HG03097 (cell line): ENCODE measurements around the gene ARRDC1.

Experiments
- ATAC-seq: cut with Tn5 transposase; IDR thresholded peaks from one replicate; pipeline ENCODE4 v1.9.1; 2021; ENCODE audit not compliant: unreplicated experiment, low FRiP score

The ARRDC1 gene

DNA sequence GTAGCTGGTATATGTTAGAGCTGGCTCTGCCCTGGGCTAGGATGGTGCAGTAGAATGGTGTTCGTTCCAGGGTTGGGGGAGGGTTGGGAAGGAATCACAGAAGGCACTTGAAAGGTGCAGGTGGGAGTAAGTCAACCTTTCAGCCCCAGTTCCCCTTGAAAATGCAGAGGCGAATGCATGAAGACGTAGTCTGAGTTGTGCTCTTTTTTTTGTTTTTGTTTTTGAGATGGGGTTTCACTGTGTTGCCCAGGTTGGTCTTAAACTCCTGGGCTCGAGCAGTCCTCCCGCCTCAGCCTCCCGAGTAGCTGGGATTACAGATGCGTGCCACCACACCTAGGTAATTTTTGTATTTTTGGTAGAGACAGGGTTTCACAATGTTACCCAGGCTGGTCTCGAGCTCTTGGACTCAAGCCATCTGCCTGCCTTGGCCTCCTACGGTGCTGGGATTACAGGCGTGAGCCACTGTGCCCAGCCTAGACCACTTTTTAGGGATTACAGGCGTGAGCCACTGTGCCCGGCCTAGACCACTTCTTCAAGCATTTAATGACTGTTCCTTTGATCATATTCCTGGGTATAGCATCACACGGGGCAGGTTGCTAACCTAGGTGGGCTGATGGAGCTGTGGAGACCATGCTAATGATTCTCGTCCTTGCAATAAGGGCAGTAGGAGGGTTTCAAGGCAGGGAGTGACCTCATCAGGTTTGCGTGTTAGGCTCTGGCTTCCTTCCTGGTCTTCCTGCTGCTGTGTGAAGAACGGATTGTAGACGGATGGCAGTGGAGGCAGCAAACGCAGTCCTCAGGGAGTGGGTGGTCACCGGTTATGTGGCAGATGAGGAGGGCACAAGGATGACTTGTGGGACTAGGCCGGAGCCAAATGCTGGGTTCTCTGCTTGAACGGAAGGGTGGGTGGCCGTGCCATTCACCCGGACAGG is 27.0 kb downstream of the ARRDC1 start:
- no peak for ATAC-seq

DNA sequence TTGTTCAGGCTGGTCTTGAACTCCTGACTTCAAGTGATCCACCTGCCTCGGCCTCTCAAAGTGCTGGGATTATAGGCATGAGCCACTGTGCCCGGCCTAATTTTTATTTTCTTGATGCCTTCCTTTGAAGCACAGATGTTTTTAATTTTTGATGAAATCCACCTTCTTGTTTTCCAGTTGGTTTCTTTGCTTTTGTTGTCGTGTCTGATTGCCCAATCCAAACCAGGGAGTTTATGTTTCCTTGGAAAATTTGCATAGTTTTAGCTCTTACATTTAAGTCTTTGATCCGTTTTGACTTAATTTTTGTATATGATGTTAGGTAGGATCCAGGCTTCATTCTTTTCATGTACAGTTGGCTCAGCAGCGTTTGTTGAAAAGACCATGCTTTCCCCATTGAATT is 28.5 kb downstream of the ARRDC1 start:
- no peak for ATAC-seq

DNA sequence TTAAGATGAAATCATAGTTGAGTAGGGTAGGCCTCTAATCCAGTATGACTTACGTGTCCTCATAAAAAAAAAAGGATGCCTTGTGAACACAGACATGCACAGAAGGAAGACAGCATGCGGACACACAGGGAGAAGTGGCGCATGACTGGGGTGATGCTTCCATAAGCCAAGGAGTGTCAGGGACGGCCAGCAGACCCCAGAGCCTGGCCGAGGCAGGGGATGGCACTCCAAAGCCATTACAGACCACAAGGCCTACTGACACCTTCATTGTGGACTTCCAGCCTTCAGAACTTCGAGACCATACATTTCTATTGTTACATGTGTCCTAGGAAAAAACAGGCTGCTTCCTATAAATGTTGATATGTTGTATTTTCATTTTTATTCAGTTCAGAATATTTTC is 33.2 kb downstream of the ARRDC1 start:
- ATAC-seq, result no peak

DNA sequence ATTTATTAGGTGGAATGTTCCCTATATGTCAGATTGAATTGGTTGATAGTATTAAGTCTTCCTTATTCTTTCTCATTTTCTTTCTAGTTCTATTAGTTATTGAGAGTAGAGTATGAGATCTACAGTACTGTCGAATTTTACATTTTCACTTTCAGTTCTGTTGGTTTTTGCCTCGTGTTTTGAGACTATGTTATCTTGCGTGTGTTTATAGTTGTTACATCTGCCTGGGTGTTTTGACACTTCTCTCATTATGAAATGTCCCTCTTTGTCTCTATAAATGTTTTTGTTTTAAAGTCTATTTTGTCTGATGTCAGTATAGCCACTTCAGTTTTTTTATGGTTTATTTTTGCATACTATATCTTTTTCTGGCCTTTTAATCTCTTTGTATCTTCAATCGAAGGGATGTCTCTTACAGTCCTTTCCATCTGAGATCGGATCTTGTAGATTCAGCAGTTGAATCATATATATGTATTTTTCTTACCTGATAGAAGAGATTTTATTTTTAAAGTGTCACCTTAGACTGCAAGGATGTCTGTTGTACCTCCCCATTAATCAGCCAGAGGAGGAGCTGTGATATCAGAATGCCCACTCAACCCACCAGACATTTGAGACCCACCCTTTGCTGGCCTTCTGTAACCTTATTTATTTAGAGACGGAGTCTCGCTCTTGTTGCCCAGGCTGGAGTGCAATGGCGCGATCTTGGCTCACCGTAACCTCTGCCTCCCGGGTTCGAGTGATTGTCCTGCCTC is 34.0 kb downstream of the ARRDC1 start:
- no peak for ATAC-seq

DNA sequence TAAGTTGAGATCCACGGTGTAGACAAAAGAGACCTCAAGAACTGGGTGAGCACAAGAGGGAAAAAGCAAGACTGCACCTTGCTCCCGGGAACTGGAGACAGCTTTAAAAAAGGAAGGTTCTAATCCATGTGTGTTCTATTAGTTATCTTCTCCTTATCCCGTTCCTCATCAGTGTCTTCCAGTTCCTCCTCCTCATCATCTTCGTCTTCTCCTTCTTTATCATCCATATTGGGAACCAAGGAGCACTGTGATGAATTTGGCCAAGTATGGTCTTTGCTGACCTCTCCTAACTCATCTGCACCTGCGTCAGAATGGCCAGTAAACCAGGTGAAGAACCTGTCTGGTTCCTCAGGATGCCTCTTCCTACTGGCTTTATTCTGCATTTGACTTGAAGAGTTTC is 35.4 kb downstream of the ARRDC1 start:
- no peak for ATAC-seq

DNA sequence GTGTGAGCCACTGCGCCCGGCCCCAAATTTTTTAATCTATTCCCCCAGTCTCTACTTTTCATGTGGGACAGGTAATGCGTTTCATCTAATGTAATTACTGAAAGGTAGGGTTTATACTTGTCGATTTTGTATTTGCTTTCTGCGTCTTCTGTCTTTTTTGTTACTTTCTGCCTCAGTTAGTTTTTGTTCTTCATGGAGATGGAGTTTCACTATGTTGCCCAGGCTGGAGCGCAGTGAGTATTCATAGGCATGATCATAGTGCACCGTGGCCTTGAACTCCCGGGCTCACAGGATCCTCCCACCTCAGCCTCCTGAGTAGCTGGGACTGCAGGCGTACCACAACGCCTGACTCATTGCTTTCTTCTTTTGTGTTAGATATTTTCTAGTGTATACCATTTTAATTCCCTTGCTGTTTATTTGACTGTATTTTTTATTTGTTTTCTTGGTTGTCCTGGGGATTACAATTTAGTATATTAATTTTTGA is 36.7 kb downstream of the ARRDC1 start:
- no peak for ATAC-seq

DNA sequence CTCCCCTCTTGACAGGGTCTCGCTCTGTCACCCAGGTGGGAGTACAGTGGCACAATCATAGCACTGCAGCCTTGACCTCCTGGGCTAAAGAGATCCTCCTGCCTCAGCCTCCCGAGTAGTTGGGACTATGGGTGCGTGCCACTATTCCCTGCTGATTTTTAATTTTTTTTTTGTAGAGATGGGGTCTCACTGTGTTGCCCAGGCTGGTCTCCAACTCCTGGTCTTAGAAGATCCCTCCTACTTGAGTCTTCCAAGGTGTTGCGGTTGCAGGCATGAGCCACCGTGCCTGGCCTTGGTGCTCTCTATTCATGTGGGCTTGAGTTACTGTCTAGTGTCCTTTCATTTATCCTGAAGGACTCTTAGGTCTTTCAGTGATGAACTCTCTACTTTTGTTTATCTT is 37.4 kb downstream of the ARRDC1 start:
- ATAC-seq, result no peak

DNA sequence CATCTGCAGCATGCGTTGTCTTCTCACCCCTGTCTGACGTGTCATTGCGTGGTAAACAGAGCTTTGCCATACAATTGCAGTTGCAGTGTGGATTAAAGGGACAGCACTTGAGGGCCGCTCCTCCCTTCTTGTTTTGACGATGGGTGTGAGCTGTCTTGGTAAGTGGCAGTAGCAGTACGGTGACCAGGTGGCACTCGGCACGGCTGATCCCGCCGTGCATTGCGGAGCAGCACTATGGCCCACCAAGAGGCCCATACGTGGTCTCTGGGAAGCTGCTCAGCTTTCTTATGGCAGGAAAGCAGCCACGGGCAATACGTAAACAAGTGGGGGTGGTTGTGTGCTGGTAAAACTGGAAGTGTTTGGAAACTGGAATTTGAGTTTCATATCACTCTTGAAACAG is 38.4 kb downstream of the ARRDC1 start:
- no peak for ATAC-seq

DNA sequence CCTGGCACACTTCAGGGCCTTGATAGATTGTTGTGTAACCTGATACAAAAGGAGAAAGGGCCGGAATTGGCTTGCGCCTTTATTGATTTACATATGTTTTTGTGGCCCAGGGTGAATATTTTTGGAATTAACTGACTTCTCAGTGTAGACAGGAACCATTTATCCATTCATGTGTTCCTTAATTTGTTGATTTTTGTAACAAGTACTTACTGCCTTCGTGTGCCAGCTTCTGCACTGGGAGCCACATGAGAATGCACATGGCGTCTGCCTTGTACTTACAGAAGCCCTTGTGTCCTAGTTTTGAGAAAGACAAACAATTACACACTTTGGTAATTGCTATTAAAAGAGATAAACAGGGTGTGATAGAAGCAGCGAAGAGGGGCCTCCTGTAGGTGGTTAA is 39.7 kb downstream of the ARRDC1 start:
- ATAC-seq, result no peak

DNA sequence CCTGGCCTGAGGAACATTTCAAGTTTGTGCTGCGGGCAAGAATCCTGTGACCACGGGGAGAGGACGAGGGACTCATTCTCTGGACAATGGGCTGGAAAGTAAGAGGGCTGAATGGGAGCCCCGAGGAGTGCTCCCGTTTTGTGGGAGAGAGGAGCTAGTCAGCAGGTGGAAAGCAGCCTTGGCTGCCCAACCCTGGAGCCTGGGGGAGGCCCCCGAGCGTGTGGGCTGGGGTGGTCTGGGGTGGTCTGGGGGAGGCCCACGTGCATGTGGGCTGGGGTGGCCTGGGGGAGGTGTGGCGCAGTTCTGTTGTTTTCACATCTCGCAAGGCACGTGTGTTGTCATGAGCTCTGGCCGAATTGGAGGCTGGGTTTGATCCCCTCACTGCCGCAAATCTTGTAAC is 40.9 kb downstream of the ARRDC1 start:
- ATAC-seq, result no peak

DNA sequence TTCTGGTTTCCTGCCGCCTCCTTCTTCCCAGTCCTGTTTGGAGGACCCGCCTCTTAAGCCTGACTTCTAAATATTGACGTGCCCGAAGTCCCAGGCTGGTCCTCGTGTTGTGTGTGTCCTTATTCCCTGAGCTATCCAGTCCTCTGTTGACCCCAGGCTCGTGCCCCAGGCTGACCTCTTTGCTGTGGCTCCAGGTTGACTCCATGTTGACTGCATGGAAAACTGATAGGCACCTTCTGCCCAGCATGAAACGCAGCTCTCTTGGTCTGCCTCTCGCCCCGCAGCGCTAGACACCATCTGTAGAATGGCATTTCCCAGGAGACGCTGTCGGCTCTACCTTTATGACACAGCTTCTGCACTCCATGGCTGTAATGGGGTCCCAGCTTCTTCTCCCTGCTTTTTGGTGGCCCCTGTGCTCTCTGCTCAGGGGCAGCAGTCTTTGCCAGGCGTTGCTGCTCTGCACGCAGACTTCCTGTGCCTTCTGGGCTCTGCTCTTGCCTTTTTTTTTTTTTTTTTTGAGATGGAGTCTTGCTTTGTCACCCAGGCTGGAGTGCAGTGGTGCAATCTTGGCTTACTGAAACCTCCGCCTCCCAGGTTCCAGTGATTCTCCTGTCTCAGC is 41.7 kb downstream of the ARRDC1 start:
- ATAC-seq, result no peak

DNA sequence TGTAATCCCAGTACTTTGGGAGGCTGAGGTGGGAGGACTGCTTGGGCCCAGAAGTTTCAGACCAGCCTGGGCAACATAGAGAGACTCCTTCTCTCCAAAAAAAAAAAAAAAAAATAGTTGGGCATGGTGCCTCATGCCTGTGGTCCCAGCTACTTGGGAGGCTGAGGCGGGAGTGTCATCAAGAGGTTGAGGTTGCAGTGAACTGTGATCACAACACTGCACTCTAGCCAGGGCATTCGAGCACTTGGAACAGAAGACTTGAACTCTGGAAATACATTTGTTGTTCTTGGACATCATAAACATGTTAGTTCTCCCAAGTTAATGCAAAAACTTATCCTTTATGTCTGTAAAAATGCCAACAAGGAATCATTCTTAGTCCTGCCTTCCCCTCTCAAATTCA is 42.9 kb downstream of the ARRDC1 start:
- no peak for ATAC-seq

DNA sequence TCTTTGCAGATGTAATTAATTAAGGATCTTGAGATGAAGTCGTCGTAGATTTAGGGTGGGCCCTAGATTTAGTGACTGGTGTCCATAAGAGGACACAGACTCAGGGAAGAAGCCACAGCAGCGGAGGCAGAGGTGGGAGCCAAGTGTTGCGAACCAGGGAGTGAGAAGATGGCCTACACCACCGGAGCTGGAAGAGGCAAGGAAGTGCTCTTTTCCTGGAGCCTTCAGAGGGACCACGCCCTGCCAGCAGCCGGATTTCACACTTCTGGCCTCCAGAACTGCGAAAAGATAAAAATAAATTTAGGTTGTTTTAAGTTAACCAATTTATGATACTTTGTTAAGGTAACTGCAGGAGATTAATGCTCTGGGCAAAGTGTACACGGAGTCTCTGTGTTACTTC is 44.1 kb downstream of the ARRDC1 start:
- no peak for ATAC-seq

DNA sequence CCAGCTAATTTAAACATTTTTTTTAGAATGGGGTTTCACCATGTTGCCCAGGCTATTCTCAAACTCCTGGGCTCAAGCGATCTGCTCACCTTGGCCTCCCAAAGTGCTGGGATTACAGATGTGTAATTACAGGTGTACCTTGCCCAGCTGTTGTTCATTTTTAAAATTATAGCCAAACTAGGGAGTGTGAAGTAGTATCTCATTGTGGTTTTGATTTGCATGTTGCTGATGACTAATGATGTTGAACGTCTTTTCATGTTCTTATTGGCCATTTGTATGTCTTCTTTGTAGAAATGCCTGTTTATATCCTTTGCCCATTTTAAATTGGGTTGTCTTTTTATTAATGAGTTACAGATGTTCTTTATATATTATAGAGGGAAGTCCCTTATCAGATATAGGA is 44.8 kb downstream of the ARRDC1 start:
- ATAC-seq, result no peak

DNA sequence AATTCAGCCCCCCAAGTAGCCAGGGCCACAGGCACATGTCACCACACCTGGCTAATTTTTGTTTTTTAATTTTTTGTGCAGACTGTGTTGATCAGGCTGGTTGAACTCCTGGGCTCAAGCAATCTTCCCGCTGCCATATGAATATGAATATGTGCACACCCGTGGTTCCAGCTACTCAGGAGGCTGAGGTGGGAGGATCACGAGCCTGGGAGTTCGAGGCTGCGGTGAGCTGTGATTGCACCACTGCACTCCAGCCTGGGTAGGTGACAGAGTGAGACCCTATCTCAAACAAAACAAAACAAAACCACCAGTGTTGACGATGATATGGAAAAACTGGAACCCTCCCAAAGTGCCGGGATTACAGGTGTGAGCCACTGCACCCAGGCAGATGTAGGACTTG is 45.3 kb downstream of the ARRDC1 start:
- ATAC-seq, result no peak

DNA sequence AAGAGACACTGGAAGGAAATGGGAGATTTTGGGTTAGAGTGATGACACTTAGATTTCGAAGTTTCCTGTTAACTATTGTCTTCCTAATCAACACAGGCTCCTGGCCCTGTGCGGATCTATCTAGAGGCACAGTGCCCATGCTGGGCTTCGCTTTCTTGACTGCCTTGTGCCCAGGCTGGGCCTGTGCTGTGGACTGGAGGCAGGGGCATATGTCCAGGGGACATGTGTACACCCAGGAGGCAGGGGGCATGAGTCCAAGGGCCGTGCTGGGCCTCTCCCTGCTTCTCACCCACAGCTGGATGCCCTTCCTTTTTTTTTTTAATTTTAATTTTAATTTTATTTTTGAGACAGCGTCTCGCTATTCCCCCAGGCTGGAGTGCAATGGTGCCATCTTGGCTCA is 50.9 kb downstream of the ARRDC1 start:
- ATAC-seq, result no peak

DNA sequence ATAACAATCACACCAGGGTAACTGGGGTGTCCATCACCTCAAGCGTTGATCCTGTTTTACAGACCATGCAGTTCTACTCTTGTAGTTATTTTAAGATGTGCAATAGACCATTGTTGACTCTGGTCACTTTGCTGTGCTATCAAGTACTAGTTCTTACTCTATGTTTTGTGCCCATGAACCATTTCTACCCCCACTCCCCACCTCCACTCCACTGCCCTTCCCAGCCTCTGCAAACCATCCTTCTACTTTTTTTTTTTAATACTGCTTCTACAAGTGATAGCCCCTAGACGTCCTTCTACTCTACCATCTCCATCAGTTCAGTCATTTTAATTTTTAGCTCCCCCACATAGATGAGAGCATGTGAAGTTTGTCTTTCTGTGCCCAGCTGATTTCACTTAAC is 52.1 kb downstream of the ARRDC1 start:
- no peak for ATAC-seq

DNA sequence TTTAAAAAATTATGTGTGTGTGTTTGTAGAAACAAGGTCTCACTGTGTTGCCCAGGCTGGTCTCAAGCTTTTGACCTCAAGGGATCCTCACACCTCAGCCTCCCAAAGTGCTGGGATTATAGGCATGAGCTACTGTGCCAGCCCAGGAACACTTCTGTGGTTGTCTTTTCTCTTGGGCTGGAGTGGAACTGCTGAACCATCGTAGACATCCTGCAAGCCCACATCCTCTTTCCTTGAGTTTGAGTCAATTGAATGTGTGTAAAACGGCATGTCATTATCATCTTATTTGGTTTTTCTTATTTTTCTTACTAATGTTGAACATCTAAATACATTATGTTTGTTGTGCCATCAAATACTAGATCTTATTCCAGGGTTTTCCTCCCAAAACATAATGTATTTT is 53.3 kb downstream of the ARRDC1 start:
- ATAC-seq, result no peak

DNA sequence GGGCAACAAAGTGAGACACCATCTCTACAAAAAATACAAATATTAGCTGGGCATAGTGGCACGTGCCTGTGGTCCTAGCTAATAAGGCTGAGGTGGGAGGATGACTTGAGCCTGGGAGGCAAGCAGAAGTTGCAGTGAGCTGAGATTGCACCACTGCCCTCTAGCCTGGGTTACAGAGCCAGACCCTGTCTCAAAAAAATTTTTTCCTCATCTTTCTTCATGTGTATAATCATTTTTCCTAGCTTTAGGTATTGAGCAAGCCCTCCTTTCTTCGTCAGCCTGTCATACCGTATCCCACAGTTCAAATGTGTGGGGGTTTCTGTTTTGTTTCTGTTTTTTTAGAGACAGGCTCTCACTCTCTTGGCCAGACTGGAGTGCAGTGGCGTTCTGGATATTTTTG is 54.7 kb downstream of the ARRDC1 start:
- ATAC-seq, result no peak

DNA sequence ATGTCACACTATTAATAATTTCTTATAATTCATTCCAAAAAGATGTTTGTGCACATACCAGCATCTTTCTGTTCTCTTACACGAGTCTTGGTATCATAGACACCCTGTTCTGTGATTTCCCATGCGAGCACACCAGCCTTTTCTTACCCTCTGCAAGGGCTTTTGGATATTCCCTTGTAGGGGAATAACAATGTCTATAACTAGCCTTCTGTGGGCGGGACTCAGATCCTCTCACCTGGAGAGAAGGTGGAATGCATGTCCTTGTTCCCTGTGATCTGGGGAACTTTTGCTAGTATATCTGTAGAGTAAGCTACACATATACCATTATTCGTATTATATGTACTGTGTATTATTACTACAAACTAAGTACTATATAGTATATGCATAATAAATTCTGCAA is 58.1 kb downstream of the ARRDC1 start:
- ATAC-seq, result no peak

DNA sequence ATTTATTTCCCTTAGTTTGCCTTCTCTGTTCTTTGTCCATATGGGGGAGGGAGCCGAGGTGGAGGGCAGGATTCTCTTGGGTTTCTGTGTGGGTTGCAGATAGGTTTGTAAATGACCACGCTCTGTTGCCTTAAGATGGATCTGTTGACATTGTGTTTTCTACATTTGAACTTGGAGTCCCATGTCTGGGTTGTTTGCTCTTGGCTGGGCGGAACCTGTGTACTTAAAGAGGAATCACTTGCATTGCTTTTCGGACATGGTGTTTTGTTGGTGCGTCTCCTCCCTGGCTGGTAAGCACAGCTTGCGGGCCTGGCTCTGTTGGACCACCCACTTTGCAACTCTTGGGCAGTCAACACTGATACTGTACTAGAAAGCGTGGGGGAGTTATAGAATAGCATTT is 59.2 kb downstream of the ARRDC1 start:
- no peak for ATAC-seq
